GM10847 (cell line): ENCODE data around the gene TAPBP.

Experiments
- POLR2A ChIP-seq: IDR thresholded peaks from 2 replicates; pipeline ENCODE4 v1.6.1; 2011; ENCODE audit not compliant: insufficient read length; ENCODE audit errors: extremely low read depth

Gene TAPBP

GRCh38 chr6:33271468-33272274, 42.2 kb downstream of the TAPBP start, which contains the start of the genes RPS18 and VPS52:
RPS18 (plus strand) TSS chr6:33272075; CDS start chr6:33272120, 45 bp downstream.
VPS52 (minus strand) TSS chr6:33271876; CDS start chr6:33271675, 201 bp downstream.
- TF ChIP-seq POLR2A = peak; percentile 99

- TF ChIP-seq POLR2A = no peak
Observed at GRCh38 chr6:33271117-33271467, 42.8 kb downstream of the TAPBP start.

GRCh38 chr6:33264015-33264414, 49.9 kb downstream of the TAPBP start:
- no peak for TF ChIP-seq POLR2A

- no peak for TF ChIP-seq POLR2A
Observed at GRCh38 chr6:33259032-33259431, 54.8 kb downstream of the TAPBP start.

- TF ChIP-seq POLR2A = no peak
Observed at GRCh38 chr6:33254591-33254990, 59.3 kb downstream of the TAPBP start.

- no peak for TF ChIP-seq POLR2A
Observed at GRCh38 chr6:33252759-33253158, 61.1 kb downstream of the TAPBP start.

GRCh38 chr6:33251395-33252012, 62.4 kb downstream of the TAPBP start:
- no peak for TF ChIP-seq POLR2A

GRCh38 chr6:33250731-33251130, 63.1 kb downstream of the TAPBP start:
- no peak for TF ChIP-seq POLR2A

GRCh38 chr6:33249732-33250630, 63.9 kb downstream of the TAPBP start:
- no peak for TF ChIP-seq POLR2A
